OCI-LY1 (cell line): ENCODE measurements around the gene TPCN1.

Experiments used
- H2AFZ ChIP-seq: fragments of 200-600 bp; sonication (generic), shearing (Covaris generic); 2 replicates; pipeline ENCODE4 v1.6.0; 2014; ENCODE audit warnings: antibody characterized with exemption, mild to moderate bottlenecking, low read length
- H3F3A ChIP-seq: fragments of 200-600 bp; sonication (generic), shearing (Covaris generic); 2 replicates; pipeline ENCODE4 v1.6.0; 2014; ENCODE audit warnings: mild to moderate bottlenecking, antibody characterized with exemption, low read length, moderate library complexity; ENCODE audit not compliant: insufficient read depth
- H3K27ac ChIP-seq: fragments of 200-600 bp; sonication (generic); 2 replicates; pipeline ENCODE4 v1.5.1; 2014; ENCODE audit warnings: low read length, mixed run types, mild to moderate bottlenecking, low read depth; ENCODE audit not compliant: poor library complexity, severe bottlenecking
- H3K27me3 ChIP-seq: fragments of 200-600 bp; sonication (generic); 2 replicates; pipeline ENCODE4 v1.6.0; 2014; ENCODE audit warnings: antibody characterized with exemption, mild to moderate bottlenecking, low read length, moderate library complexity; ENCODE audit not compliant: insufficient read depth
- H3K36me3 ChIP-seq: fragments of 200-600 bp; sonication (generic); 2 replicates; pipeline ENCODE4 v1.6.1; 2014; ENCODE audit warnings: mild to moderate bottlenecking, antibody characterized with exemption, low read length, moderate library complexity, mixed read lengths; ENCODE audit not compliant: insufficient read depth
- H3K4me1 ChIP-seq: fragments of 200-600 bp; sonication (generic); 2 replicates; pipeline ENCODE4 v1.5.1; 2014; ENCODE audit warnings: mild to moderate bottlenecking, low read length, moderate library complexity; ENCODE audit not compliant: insufficient read depth, severe bottlenecking
- H3K4me2 ChIP-seq: fragments of 200-600 bp; sonication (generic), shearing (Covaris generic); 2 replicates; pipeline ENCODE4 v1.6.1; 2014; ENCODE audit warnings: low read length
- H3K4me3 ChIP-seq: fragments of 200-600 bp; sonication (generic); 2 replicates; pipeline ENCODE4 v1.5.1; 2014; ENCODE audit warnings: low read length, low read depth, mild to moderate bottlenecking, mixed read lengths; ENCODE audit not compliant: poor library complexity, severe bottlenecking
- H3K79me2 ChIP-seq: fragments of 200-600 bp; shearing (Covaris generic); 2 replicates; pipeline ENCODE4 v1.6.1; 2016; ENCODE audit warnings: mixed run types, low read length, mixed read lengths; ENCODE audit not compliant: insufficient read depth
- H3K9ac ChIP-seq: fragments of 200-600 bp; sonication (generic), shearing (Covaris generic); 2 replicates; pipeline ENCODE4 v1.6.1; 2014; ENCODE audit warnings: mild to moderate bottlenecking, low read length, mixed read lengths
- H3K9me2 ChIP-seq: fragments of 200-600 bp; sonication (generic), shearing (Covaris generic); 2 replicates; pipeline ENCODE4 v1.6.1; 2014; ENCODE audit warnings: low read depth, mild to moderate bottlenecking, low read length, mixed read lengths
- H3K9me3 ChIP-seq: fragments of 200-600 bp; shearing (Covaris generic); 2 replicates; pipeline ENCODE4 v1.6.1; 2014; ENCODE audit warnings: low read length, mixed read lengths
- H4K20me1 ChIP-seq: fragments of 200-600 bp; sonication (generic), shearing (Covaris generic); 2 replicates; pipeline ENCODE4 v1.6.0; 2016; ENCODE audit warnings: mild to moderate bottlenecking, low read length; ENCODE audit not compliant: insufficient read depth
- CTCF ChIP-seq: fragments of 200-600 bp; sonication (generic), shearing (Covaris generic); IDR thresholded peaks from 2 replicates; pipeline ENCODE4 v1.5.1; 2017; ENCODE audit warnings: mild to moderate bottlenecking, antibody characterized with exemption, low read length, moderate library complexity, mixed read lengths
- EZH2 ChIP-seq: fragments of 200-600 bp; sonication (generic), shearing (Covaris generic); IDR thresholded peaks from 2 replicates; pipeline ENCODE4 v1.8.0; 2017; ENCODE audit warnings: borderline replicate concordance, mixed run types, mild to moderate bottlenecking, antibody characterized with exemption, low read length, moderate library complexity, mixed read lengths

Gene TPCN1

GRCh38 chr12:113316155-113316554, 94.9 kb downstream of the TPCN1 start:
- TF ChIP-seq CTCF (peak; percentile 45), EZH2 (no peak)
- Histone ChIP-seq H4K20me1 (no peaks in the 10 kb centered on the region), H3K27me3 (no peaks in the 10 kb centered on the region), H3K36me3 (peaks cover 73% of the 10 kb centered on the region), H3K9me3 (no peaks in the 10 kb centered on the region), H3K27ac (no peak overlapping the region), H3F3A (no peaks in the 10 kb centered on the region; the same call in 1 of the 2 replicates), H3K4me3 (no peak overlapping the region), H3K79me2 (no peaks in the 10 kb centered on the region), H2AFZ (no peak overlapping the region), H3K9me2 (no peaks in the 10 kb centered on the region), H3K9ac (no peak overlapping the region), H3K4me2 (no peak overlapping the region), H3K4me1 (no peaks in the 10 kb centered on the region)

- TF ChIP-seq EZH2 (no peak), CTCF (no peak)
- Histone ChIP-seq H3K36me3 (peaks cover 74% of the 10 kb centered on the region), H3F3A (no peaks in the 10 kb centered on the region; the same call in 1 of the 2 replicates), H3K79me2 (no peaks in the 10 kb centered on the region), H3K9ac (no peak overlapping the region), H3K9me2 (no peaks in the 10 kb centered on the region), H3K4me1 (no peaks in the 10 kb centered on the region), H2AFZ (no peak overlapping the region), H3K9me3 (no peaks in the 10 kb centered on the region), H3K27me3 (no peaks in the 10 kb centered on the region), H3K4me3 (no peak overlapping the region), H4K20me1 (no peaks in the 10 kb centered on the region), H3K27ac (no peak overlapping the region), H3K4me2 (no peak overlapping the region)
Measured at GRCh38 chr12:113317122-113317521, 95.9 kb downstream of the TPCN1 start.

GRCh38 chr12:113318046-113318656, 96.9 kb downstream of the TPCN1 start:
- no peak overlapping the region for H3K4me2 ChIP-seq
- no peaks in the 10 kb centered on the region for H3K9me2 ChIP-seq
- no peaks in the 10 kb centered on the region for H4K20me1 ChIP-seq
- no peaks in the 10 kb centered on the region for H3F3A ChIP-seq
- H3K27ac ChIP-seq, result no peak overlapping the region
- peaks cover 77% of the 10 kb centered on the region for H3K36me3 ChIP-seq
- H3K27me3 ChIP-seq, result no peaks in the 10 kb centered on the region
- TF ChIP-seq CTCF (no peak), EZH2 (no peak)
- no peak overlapping the region for H2AFZ ChIP-seq
- no peaks in the 10 kb centered on the region for H3K4me1 ChIP-seq
- no peak overlapping the region for H3K9ac ChIP-seq
- H3K4me3 ChIP-seq, result no peak overlapping the region
- no peaks in the 10 kb centered on the region for H3K9me3 ChIP-seq
- no peaks in the 10 kb centered on the region for H3K79me2 ChIP-seq
